GM18499 (cell line): ENCODE data around the gene AXIN1.
"Not testable (repeated sequence)": the region's sequence is repeated elsewhere in the genome, so short reads cannot be mapped to it uniquely, and the experiment has no call there.

Experiments used
- ATAC-seq: cut with Tn5 transposase; IDR thresholded peaks from one replicate; pipeline ENCODE4 v1.9.1; 2021; ENCODE audit warnings: moderate number of reproducible peaks; ENCODE audit not compliant: insufficient read depth, unreplicated experiment

AXIN1 gene

DNA sequence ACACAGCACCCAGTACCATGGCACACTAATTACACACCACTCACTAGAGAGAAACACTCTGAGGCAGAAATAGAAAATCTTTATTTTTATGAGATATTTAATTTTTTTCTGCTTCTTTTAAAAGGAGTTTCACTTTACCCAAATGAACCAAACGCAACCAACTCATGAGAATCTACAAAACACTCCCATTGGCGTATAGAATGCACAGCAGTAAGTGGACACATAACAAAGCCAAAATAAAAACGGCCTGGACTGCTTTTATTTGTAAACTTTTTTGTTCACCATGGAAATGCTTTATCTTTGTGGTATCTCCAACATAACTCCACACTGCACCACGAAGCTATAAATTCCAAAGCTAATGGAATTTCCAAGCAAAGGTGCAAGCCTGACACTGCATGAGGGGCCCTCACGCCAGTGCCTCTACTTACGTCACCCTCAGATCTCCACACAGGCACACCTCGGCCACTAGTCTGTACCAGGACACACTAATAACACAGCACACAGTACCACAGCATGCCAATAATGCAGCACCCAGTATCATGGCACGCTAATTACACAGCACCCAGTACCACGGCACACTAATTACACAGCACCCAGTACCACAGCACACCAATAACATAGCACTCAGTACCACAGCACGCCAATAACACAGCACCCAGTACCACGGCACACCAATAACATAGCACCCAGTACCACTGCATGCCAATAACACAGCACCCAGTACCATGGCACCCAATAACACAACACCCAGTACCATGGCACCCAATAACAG is 17.5 kb downstream of the AXIN1 start:
- not testable (repeated sequence) for ATAC-seq

DNA sequence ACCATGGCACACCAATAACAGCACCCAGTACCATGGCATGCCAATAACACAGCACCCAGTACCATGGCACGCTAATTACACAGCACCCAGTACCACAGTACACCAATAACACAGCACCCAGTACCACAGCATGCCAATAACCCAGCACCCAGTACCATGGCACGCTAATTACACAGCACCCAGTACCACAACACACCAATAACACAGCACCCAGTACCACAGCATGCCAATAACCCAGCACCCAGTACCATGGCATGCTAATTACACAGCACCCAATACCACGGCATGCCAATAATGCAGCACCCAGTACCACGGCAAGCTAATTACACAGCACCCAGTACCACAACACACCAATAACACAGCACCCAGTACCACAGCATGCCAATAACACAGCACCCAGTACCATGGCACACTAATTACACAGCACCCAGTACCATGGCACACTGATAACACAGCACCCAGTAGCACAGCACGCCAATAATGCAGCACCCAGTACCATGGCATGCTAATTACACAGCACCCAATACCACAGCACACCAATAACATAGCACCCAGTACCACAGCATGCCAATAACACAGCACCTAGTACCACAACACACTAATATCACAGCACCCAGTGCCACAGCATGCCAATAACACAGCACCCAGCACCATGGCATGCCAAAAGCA is 18.2 kb downstream of the AXIN1 start:
- not testable (repeated sequence) for ATAC-seq

DNA sequence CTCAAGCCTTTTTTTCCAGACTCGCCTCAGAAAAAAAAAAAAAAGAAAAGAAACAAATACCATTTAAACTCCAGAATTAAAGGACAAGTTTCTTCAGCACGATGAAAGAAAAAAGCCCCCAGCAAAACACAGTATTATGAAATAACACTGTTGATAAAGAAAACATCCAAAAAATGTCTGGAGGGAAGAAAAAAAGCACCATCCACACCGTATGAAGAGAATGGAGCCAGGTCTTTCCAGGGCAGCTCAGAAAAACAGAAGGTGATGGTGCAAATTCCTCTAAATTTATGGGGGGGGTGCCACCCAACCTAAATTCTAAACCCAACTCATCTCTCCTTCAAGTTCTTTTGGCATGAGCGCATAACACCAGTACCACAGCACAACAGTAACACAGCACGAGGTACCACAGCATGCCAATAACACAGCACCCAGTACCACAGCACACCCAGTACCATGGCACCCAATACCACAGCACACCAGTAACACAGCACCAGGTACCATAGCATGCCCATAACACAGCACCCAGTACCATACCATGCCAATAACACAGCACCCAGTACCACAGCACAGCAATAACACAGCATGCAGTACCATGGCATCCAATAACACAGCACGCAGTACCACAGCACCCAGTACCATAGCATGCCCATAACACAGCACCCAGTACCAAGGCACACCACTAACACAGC is 19.0 kb downstream of the AXIN1 start:
- no peak for ATAC-seq

DNA sequence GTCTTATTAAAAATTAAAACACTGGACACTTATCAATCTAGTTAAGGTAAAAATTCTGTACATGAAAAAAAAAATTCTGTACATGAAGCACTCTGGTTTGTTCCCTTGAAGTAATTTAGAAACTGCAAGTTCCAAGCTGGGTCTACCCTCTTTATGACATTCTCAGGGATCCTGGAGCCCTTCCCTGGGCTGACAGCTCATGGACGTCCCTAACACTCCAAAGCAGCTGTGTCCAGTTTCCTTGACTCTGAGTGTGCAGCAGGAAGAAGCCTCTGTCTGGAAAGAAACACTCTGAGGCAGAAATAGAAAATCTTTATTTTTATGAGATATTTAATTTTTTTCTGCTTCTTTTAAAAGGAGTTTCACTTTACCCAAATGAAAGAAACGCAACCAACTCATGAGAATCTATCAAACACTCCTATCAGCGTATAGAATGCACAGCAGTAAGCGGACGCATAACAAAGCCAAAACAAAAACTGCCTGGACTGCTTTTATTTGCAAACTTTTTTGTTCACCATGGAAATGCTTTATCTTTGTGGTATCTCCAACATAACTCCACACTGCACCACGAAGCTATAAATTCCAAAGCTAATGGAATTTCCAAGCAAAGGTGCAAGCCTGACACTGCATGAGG is 21.2 kb downstream of the AXIN1 start:
- not testable (repeated sequence) for ATAC-seq

DNA sequence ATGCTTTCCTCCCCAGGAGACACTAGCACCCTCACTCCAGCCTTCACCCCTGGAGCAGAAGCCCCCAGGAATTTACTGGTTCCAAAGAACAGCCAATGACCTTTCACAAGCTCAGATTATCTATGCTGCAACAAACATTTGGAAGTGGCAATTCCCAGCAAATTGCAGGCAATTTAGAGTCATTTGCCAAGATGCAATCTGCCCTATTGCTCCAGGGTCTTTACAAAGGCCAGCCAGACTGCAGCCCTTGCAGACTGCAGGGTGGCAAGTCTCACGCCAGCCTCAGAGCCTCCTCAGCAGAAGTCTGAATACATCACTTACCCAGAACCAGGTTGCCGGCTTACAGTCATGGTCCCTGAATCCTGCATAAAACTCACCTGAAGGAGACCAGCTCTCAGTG is 21.8 kb downstream of the AXIN1 start:
- ATAC-seq = no peak

DNA sequence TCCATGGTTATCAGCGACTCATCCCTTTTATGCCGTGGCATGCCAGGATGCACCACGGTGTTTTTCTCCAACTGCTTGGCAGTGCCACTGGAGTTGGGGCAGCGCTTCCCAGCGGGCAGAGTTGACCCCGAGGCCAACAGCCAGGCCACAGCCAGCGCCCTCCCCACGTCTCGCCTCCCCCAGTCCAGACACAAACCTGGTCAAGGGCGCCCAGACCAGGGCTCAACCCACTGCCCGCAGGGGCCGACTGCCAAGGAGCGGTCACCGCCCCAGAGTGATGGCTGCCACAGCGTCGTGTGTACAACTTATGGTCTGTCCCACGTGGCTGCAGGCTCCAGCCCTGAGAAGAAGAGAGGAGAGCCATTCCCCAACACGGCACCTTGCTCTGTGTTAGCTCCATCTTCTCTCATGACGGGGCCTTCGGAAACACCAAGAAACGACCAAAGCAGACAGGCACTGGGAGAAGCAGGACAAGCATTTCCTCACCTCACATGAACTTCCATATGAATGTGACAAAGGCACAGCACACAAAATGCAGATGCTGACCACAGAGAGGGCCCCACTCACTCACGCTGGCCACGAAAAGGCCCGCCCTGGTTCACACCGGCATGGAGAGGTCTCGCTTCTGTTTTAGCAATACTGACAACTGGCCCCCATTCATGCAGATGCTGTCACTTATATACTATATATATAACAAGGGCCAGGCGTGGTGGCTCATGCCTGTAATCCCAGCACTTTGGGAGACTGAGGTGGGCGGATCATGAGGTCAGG is 27.0 kb downstream of the AXIN1 start:
- no peak for ATAC-seq

DNA sequence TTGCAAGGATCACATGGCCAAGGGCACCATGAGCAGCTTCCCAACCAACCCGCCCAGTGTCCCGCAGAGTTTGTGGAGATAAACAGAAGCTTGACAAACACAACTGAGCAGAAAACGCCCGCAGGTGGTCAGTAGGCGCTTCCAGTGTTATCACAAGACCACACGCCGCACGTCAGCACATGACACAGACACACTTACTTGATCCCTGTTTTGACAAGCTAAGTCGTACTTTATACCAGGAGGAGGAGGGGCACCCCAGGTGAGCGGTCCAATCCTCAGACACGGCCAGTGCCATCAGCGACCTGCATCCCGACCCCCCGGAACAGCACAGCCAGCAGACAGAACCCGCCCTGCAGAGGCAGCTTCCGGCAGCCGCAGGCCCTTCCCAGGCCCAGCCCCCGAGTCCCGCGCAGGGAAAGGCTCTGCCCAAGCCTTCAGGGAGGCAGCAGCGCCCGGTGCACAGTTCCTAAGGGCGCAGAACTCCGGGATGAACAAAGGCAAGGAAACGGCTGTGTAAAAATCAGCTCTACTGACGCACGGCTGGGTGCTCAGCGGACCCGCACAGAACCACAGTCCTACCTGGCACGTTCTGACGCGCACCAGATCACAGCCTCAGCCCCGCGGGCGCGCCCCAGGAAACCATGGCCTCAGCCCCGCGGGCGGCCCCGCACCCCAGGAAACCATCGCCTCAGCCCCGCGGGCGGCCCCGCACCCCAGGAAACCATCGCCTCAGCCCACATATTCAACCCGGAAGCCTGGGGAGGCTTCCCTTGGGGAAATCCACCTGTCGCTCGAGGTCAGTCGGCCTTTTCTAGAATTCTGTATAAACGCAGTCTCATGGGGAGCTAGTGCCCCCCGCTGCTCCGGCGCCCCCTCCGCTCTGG is 27.8 kb downstream of the AXIN1 start:
- no peak for ATAC-seq

DNA sequence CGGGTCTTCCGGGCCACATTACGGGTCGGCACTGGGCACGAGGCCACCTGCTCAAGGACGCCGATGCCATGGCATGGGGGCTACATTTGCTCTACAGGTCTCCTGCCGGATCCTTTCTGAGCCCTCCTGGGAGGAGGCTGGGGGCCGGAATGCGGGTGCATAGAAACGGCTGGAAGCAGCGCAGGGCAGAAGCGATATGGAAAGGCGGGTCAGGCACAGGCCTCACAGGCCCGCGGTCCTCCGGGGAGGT is 28.4 kb downstream of the AXIN1 start:
- no peak for ATAC-seq

DNA sequence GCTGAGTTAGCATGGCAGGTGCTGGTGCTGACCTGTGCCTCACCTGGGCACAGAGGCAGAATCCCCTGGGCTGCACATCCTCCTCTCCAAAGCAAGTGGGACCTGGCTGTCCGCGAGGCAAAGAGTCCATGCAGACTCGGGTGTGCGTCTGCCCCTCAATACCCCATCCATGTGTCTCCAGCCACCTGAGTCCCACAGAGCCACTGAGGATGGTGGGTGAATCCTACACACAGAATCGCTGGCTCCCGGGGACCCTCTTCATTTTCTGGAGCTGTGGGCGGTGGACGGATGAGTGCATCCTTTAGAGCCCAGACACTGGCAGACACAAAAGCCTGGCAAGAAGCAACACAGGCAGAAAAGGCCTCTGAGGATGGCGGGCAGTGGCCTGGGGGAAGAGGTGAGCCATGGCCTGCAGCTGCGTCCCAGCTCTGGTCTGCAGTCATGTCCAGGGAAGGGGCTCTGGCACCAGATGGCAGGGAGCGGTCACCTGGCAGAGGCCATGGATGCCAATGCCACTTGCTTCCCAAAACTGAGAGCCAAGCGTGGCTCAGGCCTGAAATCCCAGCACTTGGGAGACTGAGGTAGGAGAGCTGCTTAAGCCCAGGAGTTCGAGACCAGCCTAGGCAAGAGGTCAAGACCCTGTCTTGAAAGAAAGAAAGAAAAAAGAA is 29.9 kb downstream of the AXIN1 start:
- no peak for ATAC-seq

DNA sequence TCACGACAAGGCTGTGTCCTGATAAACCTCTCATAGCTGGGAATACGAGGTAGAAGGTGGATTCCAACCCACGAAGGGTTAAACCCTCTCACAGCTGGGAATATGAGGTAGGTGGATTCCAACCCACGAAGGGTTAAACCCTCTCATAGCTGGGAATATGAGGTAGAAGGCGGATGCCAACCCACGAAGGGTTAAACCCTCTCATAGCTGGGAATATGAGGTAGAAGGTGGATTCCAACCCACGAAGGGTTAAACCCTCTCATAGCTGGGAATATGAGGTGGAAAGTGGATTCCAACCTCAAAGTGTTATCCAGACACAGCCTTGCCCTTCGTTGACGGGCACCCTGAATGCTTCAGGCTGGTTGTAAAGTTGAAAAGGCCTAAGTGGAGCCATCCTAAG is 31.0 kb downstream of the AXIN1 start:
- no peak for ATAC-seq

DNA sequence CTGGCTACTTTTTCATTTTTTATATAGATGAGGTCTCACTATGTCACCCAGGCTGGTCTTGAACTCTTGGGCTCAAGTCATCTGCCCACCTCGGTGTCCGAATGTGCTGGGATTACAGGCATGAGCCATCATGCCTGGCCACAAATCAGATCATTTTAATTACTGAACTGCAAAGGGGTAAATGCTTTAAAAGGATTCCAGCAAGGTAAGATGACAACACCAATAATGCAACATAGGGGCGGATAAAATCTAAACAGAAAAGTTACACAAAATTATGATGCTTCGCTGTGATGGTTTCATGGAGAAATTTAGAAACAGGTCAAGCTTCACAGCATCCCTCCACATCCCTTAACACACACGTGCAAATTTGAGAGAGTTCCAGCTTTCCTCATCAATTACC is 32.3 kb downstream of the AXIN1 start:
- no peak for ATAC-seq

DNA sequence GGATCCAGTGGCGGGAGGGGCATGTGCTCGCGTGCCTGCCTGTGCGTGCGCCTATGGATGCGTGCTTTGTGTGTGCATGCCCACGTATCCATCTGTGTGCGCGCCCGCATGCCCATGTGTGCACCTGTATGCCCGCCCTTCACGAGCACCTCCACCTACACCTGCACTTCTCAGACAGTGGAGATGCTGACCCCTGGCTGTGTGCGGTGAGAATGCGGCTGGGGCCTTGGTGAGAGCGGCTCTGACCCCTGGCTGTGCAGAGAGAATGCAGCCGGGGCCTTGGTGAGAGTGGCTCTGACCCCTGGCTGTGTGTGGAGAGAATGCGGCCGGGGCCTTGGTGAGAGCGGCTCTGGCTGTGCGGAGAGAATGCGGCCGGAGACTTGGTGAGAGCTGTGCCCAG is 33.9 kb downstream of the AXIN1 start:
- no peak for ATAC-seq

DNA sequence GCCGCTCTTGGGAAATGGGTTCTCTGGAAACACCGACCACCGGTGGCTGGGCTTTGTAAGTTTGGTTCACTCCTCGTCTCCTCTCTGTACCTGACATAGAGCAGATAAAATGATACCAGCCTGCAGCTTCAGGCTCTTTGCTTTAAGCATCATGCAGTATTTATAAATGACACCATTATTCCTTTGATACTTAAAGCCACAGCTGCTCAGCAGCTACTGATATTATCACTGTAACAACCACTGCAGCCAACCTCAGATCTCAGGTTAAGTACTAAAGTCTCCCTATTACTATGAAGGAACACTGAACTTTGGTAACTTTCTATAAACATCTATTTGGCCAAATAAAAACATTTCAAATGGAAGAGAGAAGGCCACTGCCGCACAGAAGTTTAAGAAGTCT is 34.9 kb downstream of the AXIN1 start:
- no peak for ATAC-seq

DNA sequence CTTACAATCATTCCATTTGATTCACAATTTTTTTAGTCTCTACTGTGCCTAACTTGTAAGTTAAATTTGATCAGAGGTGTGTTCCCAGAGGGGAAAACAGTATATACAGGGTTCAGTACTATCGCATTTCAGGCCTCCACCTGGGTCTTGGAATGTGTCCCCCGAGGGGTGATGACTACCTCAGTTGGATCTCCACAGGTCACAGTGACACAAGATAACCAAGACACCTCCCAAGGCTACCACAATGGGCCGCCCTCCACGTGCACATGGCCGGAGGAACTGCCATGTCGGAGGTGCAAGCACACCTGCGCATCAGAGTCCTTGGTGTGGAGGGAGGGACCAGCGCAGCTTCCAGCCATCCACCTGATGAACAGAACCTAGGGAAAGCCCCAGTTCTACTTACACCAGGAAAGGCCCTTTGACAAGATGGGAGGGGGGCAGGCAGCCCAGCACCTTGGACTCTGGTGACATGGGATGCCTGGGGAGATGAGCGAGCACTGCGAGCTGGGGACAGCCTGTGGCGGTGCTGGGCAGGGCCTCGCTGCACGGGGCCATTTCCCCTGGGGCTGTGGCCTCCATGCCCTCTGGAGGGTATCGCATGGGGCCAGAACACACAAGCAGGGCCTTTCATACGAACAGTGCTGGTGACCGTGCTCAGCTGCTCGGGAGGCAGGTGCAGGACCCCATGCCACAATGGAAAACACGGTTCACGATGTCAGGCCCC is 35.6 kb downstream of the AXIN1 start:
- ATAC-seq = no peak

DNA sequence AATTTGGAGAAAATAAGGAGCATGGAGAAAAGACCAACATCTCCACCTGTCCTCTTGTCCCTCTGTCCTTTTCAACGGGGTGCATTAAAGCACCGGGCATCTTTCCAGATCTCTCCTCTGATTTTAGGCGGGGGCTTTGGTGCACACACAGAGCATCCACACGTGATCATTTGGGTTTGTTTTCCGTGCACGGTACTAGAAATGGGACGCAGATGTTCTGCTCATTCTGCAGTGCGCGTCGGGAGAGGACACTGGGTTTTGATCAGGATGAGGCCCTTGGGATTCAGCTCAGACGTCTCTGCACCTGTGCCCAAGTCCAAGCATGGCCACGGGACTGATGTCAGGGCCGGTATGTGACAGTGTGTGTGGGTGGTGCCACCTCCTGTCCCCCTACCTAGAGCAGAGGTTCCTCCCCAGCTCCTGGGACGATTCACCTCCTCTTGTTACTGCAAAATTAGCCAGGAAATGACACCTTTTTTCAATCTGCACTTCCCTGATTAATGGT is 37.7 kb downstream of the AXIN1 start:
- ATAC-seq = no peak

DNA sequence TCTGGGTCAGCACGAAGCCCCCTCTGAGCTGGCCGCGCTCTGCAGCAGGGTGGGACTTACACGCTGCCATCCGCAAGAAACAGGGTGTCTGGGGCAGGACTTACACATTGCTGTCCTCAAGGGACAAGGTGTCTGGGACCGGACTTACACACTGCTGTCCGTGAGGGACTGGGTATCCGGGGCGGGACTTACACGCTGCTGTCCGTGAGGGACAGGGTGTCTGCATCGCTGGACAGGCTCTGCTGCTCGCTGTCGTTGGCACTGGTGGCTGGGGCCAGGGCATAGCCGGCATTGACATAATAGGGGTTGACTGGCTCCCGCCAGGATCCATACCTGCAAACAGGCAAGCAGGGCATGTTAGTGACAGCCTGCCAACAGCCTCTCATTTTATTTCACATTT is 38.2 kb downstream of the AXIN1 start:
- ATAC-seq = no peak

DNA sequence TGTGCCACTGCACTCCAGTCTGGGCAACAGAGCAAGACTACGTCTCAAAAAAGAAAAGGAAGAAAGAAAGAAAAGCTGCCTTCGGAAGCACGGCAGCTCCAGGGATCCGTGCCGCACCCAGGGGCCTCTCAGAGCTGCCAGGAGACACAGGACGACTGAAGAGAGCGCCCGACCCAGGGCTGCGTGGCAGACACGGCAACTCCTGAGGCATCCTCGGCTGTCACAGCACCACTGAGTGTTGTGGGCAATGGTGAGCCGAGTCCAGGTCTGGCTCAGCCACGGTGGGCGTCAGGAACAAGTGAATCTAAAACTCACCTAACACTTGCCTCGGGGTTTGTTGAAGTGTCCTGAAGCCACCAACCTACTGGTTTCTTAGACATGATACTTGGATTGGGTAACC is 40.8 kb downstream of the AXIN1 start:
- ATAC-seq = no peak

DNA sequence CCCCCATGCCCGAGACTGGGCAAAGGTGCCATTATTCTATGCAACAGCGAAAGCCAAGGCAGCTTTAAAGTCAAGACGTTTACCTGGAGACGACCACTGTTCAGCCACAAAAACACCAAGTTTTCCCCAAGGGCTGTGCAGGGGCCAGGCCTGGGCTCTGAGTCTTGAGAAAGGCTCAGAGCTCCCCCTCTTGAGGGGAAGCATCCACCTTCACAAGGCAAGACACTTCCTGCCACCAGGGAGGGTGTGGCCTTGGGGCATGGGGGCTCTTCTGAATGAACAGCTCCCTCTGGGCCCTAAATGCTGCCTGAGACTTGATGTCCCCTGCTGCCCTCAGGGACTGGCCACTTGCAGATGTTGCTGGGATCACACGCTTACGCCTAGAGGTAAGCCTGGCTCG is 43.0 kb downstream of the AXIN1 start:
- no peak for ATAC-seq
